Measurements from ENCODE around the gene UBTF. TPM values are rescaled to one million over a fixed set of nuclear protein-coding genes. Genes with fewer than 3 reads are reported as not detected.
A peak's percentile ranks its signal among the peaks of the same experiment; 100 is the strongest.

UBTF gene
- total RNA-seq, 1 donor from 2014 or later, result 146 TPM

GRCh38 chr17:44209786-44210341 is 9.6 kb downstream of the UBTF start:
- no peaks in the 10 kb centered on the region for H3K9me3 Mint-ChIP-seq
- ChIA-PET POLR2A (interaction anchor here (0.5 to 4.6 kb wide), 18 partner anchors 9 to 210 kb away, joined by 3 to 76 read pairs (median 5); partner anchors contain the start of genes GRN, HDAC5, SLC25A39 and TMUB2), CTCF (interaction anchor here (0.6 to 5.3 kb wide), 23 partner anchors 8 to 266 kb away, joined by 3 to 108 read pairs (median 4); partner anchors contain the start of genes FAM171A2, GRN, TMUB2 and UBTF)
- H3K27me3 Mint-ChIP-seq, result no peaks in the 10 kb centered on the region
- ATAC-seq (ENCODE audit: low read depth) (peak; percentile 11), DNase-seq (no peak)
- peak overlapping the region; percentile 74 for H3K27ac Mint-ChIP-seq
- peaks cover 75% of the 10 kb centered on the region for H3K36me3 Mint-ChIP-seq (ENCODE audit: low read depth)
- no peak for TF ChIP-seq CTCF (IDR thresholded peaks at IDR 0.05)
- H3K4me3 Mint-ChIP-seq, result peak overlapping the region; percentile 52
- intact Hi-C loops (cut with micrococcal nuclease), result loop anchor here (1.0 to 2.0 kb wide), 7 partner anchors 8 to 144 kb away; partner anchors contain the start of genes GRN, HROB and SLC25A39
- peaks cover 48% of the 10 kb centered on the region for H3K4me1 Mint-ChIP-seq

- intact Hi-C loops (cut with micrococcal nuclease), result no loop called here
- POLR2A ChIA-PET, result interaction anchor here (0.6 to 4.6 kb wide), 4 partner anchors 9 to 946 kb away, joined by 3 to 76 read pairs (median 4); partner anchors contain the start of gene UBTF
- Mint-ChIP-seq H3K27ac (no peak overlapping the region), H3K4me1 (peaks cover 42% of the 10 kb centered on the region), H3K4me3 (no peak overlapping the region), H3K36me3 (ENCODE audit: low read depth) (peaks cover 55% of the 10 kb centered on the region), H3K9me3 (no peaks in the 10 kb centered on the region), H3K27me3 (no peaks in the 10 kb centered on the region)
- CTCF ChIA-PET, result interaction anchor here (3.3 to 4.2 kb wide), 3 partner anchors 13 to 138 kb away, joined by 28 to 45 read pairs (median 34); partner anchors contain the start of genes GRN and UBTF
- TF ChIP-seq CTCF (IDR thresholded peaks at IDR 0.05), result no peak
- ATAC-seq (ENCODE audit: low read depth) (no peak), DNase-seq (no peak)
These were observed 11.7 kb downstream of the UBTF start for GRCh38 chr17:44207743-44208142.

- Mint-ChIP-seq H3K4me1 (peaks cover 43% of the 10 kb centered on the region), H3K27ac (no peak overlapping the region), H3K4me3 (no peak overlapping the region), H3K27me3 (no peaks in the 10 kb centered on the region), H3K36me3 (ENCODE audit: low read depth) (peaks cover 54% of the 10 kb centered on the region), H3K9me3 (no peaks in the 10 kb centered on the region)
- ATAC-seq (ENCODE audit: low read depth) (no peak), DNase-seq (no peak)
- TF ChIP-seq CTCF (IDR thresholded peaks at IDR 0.05), result no peak
- ChIA-PET CTCF (interaction anchor here (1.9 kb wide), 1 partner anchor 9 kb away, joined by 8 read pairs; no protein-coding TSS in a partner anchor), POLR2A (interaction anchor here (2.1 kb wide), 1 partner anchor 9 kb away, joined by 10 read pairs; no protein-coding TSS in a partner anchor)
- intact Hi-C loops (cut with micrococcal nuclease), result no loop called here
These were observed 12.2 kb downstream of the UBTF start for GRCh38 chr17:44207319-44207718.

- Mint-ChIP-seq H3K27ac (no peak overlapping the region), H3K4me1 (peaks cover 43% of the 10 kb centered on the region), H3K36me3 (ENCODE audit: low read depth) (peaks cover 50% of the 10 kb centered on the region), H3K4me3 (no peak overlapping the region), H3K27me3 (no peaks in the 10 kb centered on the region), H3K9me3 (no peaks in the 10 kb centered on the region)
- TF ChIP-seq CTCF (IDR thresholded peaks at IDR 0.05), result no peak
- ATAC-seq (ENCODE audit: low read depth) (no peak), DNase-seq (no peak)
- CTCF ChIA-PET, result interaction anchor here (1.3 to 1.9 kb wide), 3 partner anchors 10 to 144 kb away, joined by 3 to 8 read pairs (median 4); no protein-coding TSS in a partner anchor
- POLR2A ChIA-PET, result interaction anchor here (0.7 to 2.1 kb wide), 5 partner anchors 10 to 144 kb away, joined by 3 to 10 read pairs (median 5); partner anchors contain the start of gene GRN
- intact Hi-C loops (cut with micrococcal nuclease), result no loop called here
These were observed 12.7 kb downstream of the UBTF start for GRCh38 chr17:44206825-44207155.
